GM19328 (cell line): ENCODE results near the gene CCT6B.
"Not testable (repeated sequence)": the region's sequence is repeated elsewhere in the genome, so short reads cannot be mapped to it uniquely, and the experiment has no call there.

Experiments
- ATAC-seq: cut with Tn5 transposase; IDR thresholded peaks from one replicate; pipeline ENCODE4 v1.9.1; 2021; ENCODE audit warnings: mild to moderate bottlenecking, moderate library complexity; ENCODE audit not compliant: unreplicated experiment

The CCT6B gene

GRCh38 chr17:34961093-34961911 is at the start of gene CCT6B, which contains the start of gene ZNF830:
TSS of gene CCT6B (minus strand) at chr17:34961460. CDS start at chr17:34961393, 67 bp downstream.
TSS of gene ZNF830 (plus strand) at chr17:34961540. CDS start at chr17:34961567, 27 bp downstream.
- peak; percentile 93 for ATAC-seq

- no peak for ATAC-seq
Measured at GRCh38 chr17:35010093-35010492, 48.8 kb upstream of the CCT6B start.

GRCh38 chr17:35006961-35007360 is 45.7 kb upstream of the CCT6B start:
- no peak for ATAC-seq

GRCh38 chr17:35006345-35006744 is 45.1 kb upstream of the CCT6B start:
- ATAC-seq, result no peak

- ATAC-seq, result no peak
Measured at GRCh38 chr17:35003778-35004177, 42.5 kb upstream of the CCT6B start.

- no peak for ATAC-seq
Measured at GRCh38 chr17:35002876-35003551, 41.8 kb upstream of the CCT6B start.

- no peak for ATAC-seq
Measured at GRCh38 chr17:35001549-35001948, 40.3 kb upstream of the CCT6B start.

- ATAC-seq, result not testable (repeated sequence)
Measured at GRCh38 chr17:35000965-35001364, 39.7 kb upstream of the CCT6B start.

GRCh38 chr17:34999456-34999855 is 38.2 kb upstream of the CCT6B start:
- ATAC-seq, result no peak

GRCh38 chr17:34998205-34998604 is 36.9 kb upstream of the CCT6B start:
- no peak for ATAC-seq

- ATAC-seq, result no peak
Measured at GRCh38 chr17:34997355-34997862, 36.1 kb upstream of the CCT6B start.

- no peak for ATAC-seq
Measured at GRCh38 chr17:34996422-34997285, 35.4 kb upstream of the CCT6B start.

GRCh38 chr17:34993031-34993430 is 31.8 kb upstream of the CCT6B start:
- ATAC-seq, result no peak

GRCh38 chr17:34991606-34992005 is 30.3 kb upstream of the CCT6B start:
- ATAC-seq, result no peak

GRCh38 chr17:34990921-34991365 is 29.7 kb upstream of the CCT6B start:
- no peak for ATAC-seq

GRCh38 chr17:34989473-34989872 is 28.2 kb upstream of the CCT6B start:
- ATAC-seq, result no peak

- ATAC-seq, result no peak
Measured at GRCh38 chr17:34988644-34989043, 27.4 kb upstream of the CCT6B start.

- no peak for ATAC-seq
Measured at GRCh38 chr17:34987232-34987631, 26.0 kb upstream of the CCT6B start.

- no peak for ATAC-seq
Measured at GRCh38 chr17:34981538-34982241, 20.4 kb upstream of the CCT6B start.
